ENCODE results near the gene MACF1.

DNA sequence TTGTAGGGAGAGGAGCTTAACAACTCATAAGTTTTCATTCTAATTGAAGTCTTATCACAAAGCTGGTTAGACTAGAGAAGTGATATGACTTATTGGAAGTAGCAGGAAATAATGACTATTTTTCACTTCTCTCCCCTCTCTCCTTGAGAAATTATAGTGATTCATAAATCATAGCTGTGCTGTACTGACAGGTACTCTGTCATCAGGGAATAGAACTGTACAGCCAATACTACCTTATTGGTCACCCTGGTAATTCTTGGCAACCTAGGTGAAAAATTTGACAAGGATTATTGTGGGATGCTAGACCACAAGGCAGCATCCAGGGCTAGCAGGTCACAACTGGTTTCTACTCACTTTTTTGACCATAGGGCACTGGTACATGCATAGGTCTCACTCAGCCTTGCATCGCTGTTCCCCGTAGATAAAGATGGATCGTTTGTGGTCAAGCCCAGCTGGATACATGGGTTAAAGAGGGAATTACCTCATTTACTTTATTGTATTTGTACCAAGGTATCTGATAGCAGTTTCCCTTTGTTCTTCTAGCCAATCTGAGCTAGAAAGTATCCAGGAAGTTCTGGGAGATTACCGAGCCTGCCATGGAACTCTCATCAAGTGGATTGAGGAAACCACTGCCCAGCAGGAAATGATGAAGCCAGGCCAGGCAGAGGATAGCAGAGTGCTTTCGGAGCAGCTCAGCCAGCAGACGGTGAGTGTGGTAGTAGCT, 113.6 kb downstream of the MACF1 start:
- TF ChIP-seq EZH2 (IDR thresholded peaks at IDR 0.05; ENCODE audit: borderline replicate concordance, low read length): no peak
- TF ChIP-seq, protein P1, sequence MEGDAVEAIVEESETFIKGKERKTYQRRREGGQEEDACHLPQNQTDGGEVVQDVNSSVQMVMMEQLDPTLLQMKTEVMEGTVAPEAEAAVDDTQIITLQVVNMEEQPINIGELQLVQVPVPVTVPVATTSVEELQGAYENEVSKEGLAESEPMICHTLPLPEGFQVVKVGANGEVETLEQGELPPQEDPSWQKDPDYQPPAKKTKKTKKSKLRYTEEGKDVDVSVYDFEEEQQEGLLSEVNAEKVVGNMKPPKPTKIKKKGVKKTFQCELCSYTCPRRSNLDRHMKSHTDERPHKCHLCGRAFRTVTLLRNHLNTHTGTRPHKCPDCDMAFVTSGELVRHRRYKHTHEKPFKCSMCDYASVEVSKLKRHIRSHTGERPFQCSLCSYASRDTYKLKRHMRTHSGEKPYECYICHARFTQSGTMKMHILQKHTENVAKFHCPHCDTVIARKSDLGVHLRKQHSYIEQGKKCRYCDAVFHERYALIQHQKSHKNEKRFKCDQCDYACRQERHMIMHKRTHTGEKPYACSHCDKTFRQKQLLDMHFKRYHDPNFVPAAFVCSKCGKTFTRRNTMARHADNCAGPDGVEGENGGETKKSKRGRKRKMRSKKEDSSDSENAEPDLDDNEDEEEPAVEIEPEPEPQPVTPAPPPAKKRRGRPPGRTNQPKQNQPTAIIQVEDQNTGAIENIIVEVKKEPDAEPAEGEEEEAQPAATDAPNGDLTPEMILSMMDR (conservative IDR thresholded peaks at IDR 0.05 in 1 of 2, IDR thresholded peaks at IDR 0.05 in 1 of 2; ENCODE audit: extremely low read depth in 1 of 2, insufficient read depth in 1 of 2, low read depth in 1 of 2, low read length in 2 of 2): no peak
